HCT116 (cell line): ENCODE measurements around the gene GJA9. TPM values are rescaled to one million over a fixed set of nuclear protein-coding genes. Genes with fewer than 3 reads are reported as not detected.

Experiments used
- ATAC-seq: fragments of 200-7000 bp; cut with Tn5 transposase; 2 replicates; pipeline ENCODE4 v1.9.1; 2020; ENCODE audit warnings: mild to moderate bottlenecking, moderate library complexity
- BruUV-seq: library from RNA; stranded (reverse); fragments of 400-500 nt; replicated peaks from 2 replicates; lab custom pipeline; 2021; lab: Mats Ljungman, UMichigan
- CTCF ChIA-PET: fragments of 300-600 bp; sonication (Branson Sonifier 250); formaldehyde crosslinking; loops from one replicate; lab custom pipeline; 2021; ENCODE audit warnings: antibody characterized with exemption; lab: Charles Lee
- POLR2A ChIA-PET: fragments of 300-600, 350-600 bp; sonication (Branson Sonifier 250); formaldehyde crosslinking; loops from one replicate; lab custom pipeline; 2021; ENCODE audit warnings: antibody characterized with exemption; lab: Charles Lee
- RAD21 ChIA-PET, 2 experiments: fragments of 300-600 bp; sonication (Branson Sonifier 250); formaldehyde crosslinking; loops; one replicate each; lab custom pipeline; 2023; ENCODE audit warnings: low total read pairs in 2 of 2; ENCODE audit not compliant: uncharacterized antibody in 2 of 2, unreplicated experiment in 2 of 2, low non-redundant PET in 1 of 2; lab: Charles Lee
- DNase-seq: peaks from one replicate; pipeline ENCODE4 v3.0.0-alpha.2; 2010; ENCODE audit warnings: low read depth, low spot score
- H2AFZ ChIP-seq: fragments of 200-600 bp; shearing (Covaris generic), sonication (generic); 2 replicates; pipeline ENCODE4 v1.6.1; 2017; ENCODE audit warnings: low read depth, mixed run types, mixed read lengths, antibody characterized with exemption, low read length; ENCODE audit not compliant: poor library complexity, severe bottlenecking
- H3K27ac ChIP-seq: 2 replicates; pipeline ENCODE4 v1.5.1; 2012; ENCODE audit warnings: low read depth, low read length
- H3K27me3 ChIP-seq: fragments of 200-600 bp; sonication (generic); 2 replicates; pipeline ENCODE4 v1.6.1; 2016; ENCODE audit warnings: mixed run types, low read length, mixed read lengths; ENCODE audit not compliant: insufficient read depth
- H3K36me3 ChIP-seq, 2 experiments: fragments of 200-500 bp in 1 of 2; fragments of 200-600 bp in 1 of 2; sonication (Bioruptor generic) in 1 of 2; sonication (generic) in 1 of 2; 2 replicates each; pipeline versions ENCODE4 v1.5.1 to v1.6.1; 2014 to 2016; ENCODE audit warnings: low read length in 2 of 2, inconsistent platforms in 1 of 2, mixed read lengths in 1 of 2, mixed run types in 1 of 2; ENCODE audit not compliant: insufficient read depth in 2 of 2, control insufficient read depth in 1 of 2
- H3K4me1 ChIP-seq, 2 experiments: fragments of 200-600 bp in 1 of 2; sonication (generic) in 1 of 2; 2 replicates each; pipeline versions ENCODE4 v1.5.1 to v1.6.1; 2012 to 2017; ENCODE audit warnings: low read length in 2 of 2, inconsistent platforms in 1 of 2, mild to moderate bottlenecking in 1 of 2, mixed read lengths in 1 of 2, mixed run types in 1 of 2, moderate library complexity in 1 of 2; ENCODE audit not compliant: insufficient read depth in 2 of 2, control insufficient read depth in 1 of 2
- H3K4me2 ChIP-seq: fragments of 200-600 bp; sonication (generic); 2 replicates; pipeline ENCODE4 v1.6.1; 2017; ENCODE audit warnings: mixed run types, low read length, mixed read lengths
- H3K4me3 ChIP-seq, 2 experiments: fragments of 200-600 bp in 1 of 2; sonication (generic) in 1 of 2; replicated peaks in 1 of 2; 2 replicates each; pipeline ENCODE4 v1.5.1; 2011 to 2016; ENCODE audit warnings: low read length in 2 of 2, control low read depth in 1 of 2, low read depth in 1 of 2, mild to moderate bottlenecking in 1 of 2, mixed read lengths in 1 of 2, mixed run types in 1 of 2
- H3K79me2 ChIP-seq: fragments of 200-600 bp; sonication (generic); 2 replicates; pipeline ENCODE4 v1.6.1; 2017; ENCODE audit warnings: mild to moderate bottlenecking, mixed run types, low read length, moderate library complexity, mixed read lengths; ENCODE audit not compliant: insufficient read depth
- H3K9ac ChIP-seq: fragments of 200-600 bp; sonication (generic); 2 replicates; pipeline ENCODE4 v1.6.1; 2016; ENCODE audit warnings: low read length, mixed read lengths
- H3K9me2 ChIP-seq: fragments of 200-600 bp; sonication (generic), shearing (Covaris generic); 2 replicates; pipeline ENCODE4 v1.6.1; 2017; ENCODE audit warnings: mixed run types, mild to moderate bottlenecking, moderate library complexity; ENCODE audit not compliant: insufficient read depth
- H3K9me3 ChIP-seq, 2 experiments: fragments of 200-500 bp in 1 of 2; fragments of 200-600 bp in 1 of 2; sonication (Bioruptor generic) in 1 of 2; sonication (generic) in 1 of 2; 2 replicates each; pipeline ENCODE4 v1.6.1; 2014 to 2017; ENCODE audit warnings: low read length in 2 of 2, mixed read lengths in 2 of 2, inconsistent platforms in 1 of 2, low read depth in 1 of 2, mild to moderate bottlenecking in 1 of 2, mixed run types in 1 of 2, moderate library complexity in 1 of 2; ENCODE audit not compliant: control insufficient read depth in 1 of 2, insufficient read depth in 1 of 2
- H4K20me1 ChIP-seq: fragments of 200-600 bp; sonication (generic), shearing (Covaris generic); 2 replicates; pipeline ENCODE4 v1.6.1; 2017; ENCODE audit warnings: mixed run types, mild to moderate bottlenecking, moderate library complexity; ENCODE audit not compliant: insufficient read depth
- ATF3 ChIP-seq: IDR thresholded peaks from 2 replicates; pipeline ENCODE4 v1.6.1; 2012
- CBX3 ChIP-seq: IDR thresholded peaks from 2 replicates; pipeline ENCODE4 v1.6.1; 2012; ENCODE audit warnings: low read depth
- CEBPB ChIP-seq: IDR thresholded peaks from 2 replicates; pipeline ENCODE4 v1.6.1; 2012; ENCODE audit warnings: low read depth
- CTCF ChIP-seq, 3 experiments: fragments of 200-600 bp in 1 of 3; sonication (generic) in 1 of 3; IDR thresholded peaks in 2 of 3; conservative IDR thresholded peaks in 1 of 3; 2 replicates each; pipeline ENCODE4 v1.5.1; 2012 to 2017; ENCODE audit warnings: low read depth in 2 of 3, low read length in 2 of 3, antibody characterized with exemption in 1 of 3, borderline replicate concordance in 1 of 3, control low read depth in 1 of 3, mild to moderate bottlenecking in 1 of 3, mixed read lengths in 1 of 3, mixed run types in 1 of 3, moderate library complexity in 1 of 3; ENCODE audit not compliant: insufficient read depth in 1 of 3
- EGR1 ChIP-seq: IDR thresholded peaks from 2 replicates; pipeline ENCODE4 v1.6.1; 2012; ENCODE audit warnings: low read depth
- ELF1 ChIP-seq: IDR thresholded peaks from 2 replicates; pipeline ENCODE4 v1.6.1; 2012; ENCODE audit warnings: low read depth, borderline replicate concordance
- EZH2 ChIP-seq: fragments of 200-600 bp; sonication (generic); IDR thresholded peaks from 2 replicates; pipeline ENCODE4 v1.6.1; 2017; ENCODE audit warnings: antibody characterized with exemption, mixed run types
- FOSL1 ChIP-seq: IDR thresholded peaks from 2 replicates; pipeline ENCODE4 v1.6.1; 2012; ENCODE audit warnings: low read depth
- JUND ChIP-seq: IDR thresholded peaks from 2 replicates; pipeline ENCODE4 v1.6.1; 2012
- RAD21 ChIP-seq: IDR thresholded peaks from 2 replicates; pipeline ENCODE4 v1.6.1; 2012; ENCODE audit warnings: low read depth, mild to moderate bottlenecking
- SIN3A ChIP-seq: IDR thresholded peaks from 2 replicates; pipeline ENCODE4 v1.6.1; 2012; ENCODE audit warnings: low read depth
- SP1 ChIP-seq: IDR thresholded peaks from 2 replicates; pipeline ENCODE4 v1.6.1; 2012; ENCODE audit warnings: low read depth
- TCF7L2 ChIP-seq: IDR thresholded peaks from 2 replicates; pipeline ENCODE4 v1.7.0; 2011; ENCODE audit warnings: borderline replicate concordance, inconsistent platforms; ENCODE audit not compliant: insufficient read depth, insufficient read length; ENCODE audit errors: extremely low read depth
- ZBTB33 ChIP-seq: IDR thresholded peaks from 2 replicates; pipeline ENCODE4 v1.6.1; 2011; ENCODE audit warnings: mild to moderate bottlenecking, low read length, moderate library complexity; ENCODE audit not compliant: insufficient replicate concordance; ENCODE audit errors: extremely low read depth
- ZFX ChIP-seq: fragments of 450-650 bp; IDR thresholded peaks from 2 replicates; pipeline ENCODE4 v1.6.1; 2017
- intact Hi-C: fragments of 100-400 bp; cut with micrococcal nuclease; formaldehyde crosslinking; loops from 2 replicates; pipeline ENCODE4 v1.10.0; 2022
- total RNA-seq: library from RNA; stranded (reverse); gene quantifications from one replicate; pipeline ENCODE4 v1.2.1, GENCODE V29; 2021; ENCODE audit not compliant: unreplicated experiment
- TF ChIP-seq, protein P1 (sequence below): IDR thresholded peaks from 2 replicates; pipeline ENCODE4 v1.6.1; 2012

The GJA9 gene
- total RNA-seq, 1 experiment from 2014 or later = not detected

DNA sequence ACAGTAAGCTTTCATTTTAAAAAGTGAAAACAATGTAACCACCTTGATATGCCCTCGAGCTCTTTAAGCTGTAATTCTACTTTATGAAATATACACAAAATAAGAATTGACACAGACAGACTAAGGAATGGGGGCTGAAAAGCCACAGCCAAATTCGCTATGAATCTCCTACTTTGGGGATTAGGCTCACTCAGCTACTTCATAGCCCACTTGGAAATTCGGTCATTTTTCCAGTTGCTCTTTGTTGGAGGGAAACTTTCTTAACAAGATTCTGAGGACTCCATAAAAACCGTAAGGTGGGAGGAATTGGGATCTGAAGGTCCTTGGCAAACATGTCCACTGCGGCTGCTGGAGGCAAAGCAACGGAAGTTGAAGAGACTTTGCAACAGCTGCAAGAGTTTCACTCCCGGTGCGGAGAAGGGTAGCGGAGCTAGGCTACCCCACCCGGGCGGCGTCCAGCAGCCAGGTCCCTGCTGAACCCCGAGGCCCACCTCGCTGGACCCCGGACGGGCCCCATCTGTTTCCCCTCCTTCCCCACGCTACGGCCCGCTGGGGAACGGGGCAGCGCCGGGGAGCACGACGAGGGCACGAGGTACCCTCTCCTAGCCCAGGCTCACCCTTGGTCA is 8.9 kb downstream of the GJA9 start:
- BruUV-seq = no TSS peak

DNA sequence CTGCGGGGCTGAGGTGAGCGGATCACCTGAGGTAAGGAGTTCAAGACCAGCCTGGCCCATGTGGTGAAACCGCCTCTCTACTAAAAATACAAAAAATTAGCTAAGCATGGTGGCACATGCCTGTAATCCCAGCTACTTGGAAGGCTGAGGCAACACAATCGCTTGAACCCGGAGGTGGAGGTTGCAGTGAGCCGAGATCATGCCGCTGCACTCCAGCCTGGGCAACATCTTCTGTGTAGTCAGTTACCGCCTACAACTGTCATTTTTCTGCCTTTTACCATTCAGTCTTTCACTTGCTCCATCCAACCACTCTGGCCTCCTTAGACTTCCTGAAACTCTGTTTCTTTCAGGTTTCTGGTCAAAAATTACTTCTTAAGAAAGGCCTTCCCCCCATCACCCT is 10.4 kb downstream of the GJA9 start:
- no peak overlapping the region for H2AFZ ChIP-seq
- ChIA-PET POLR2A (no interaction called here), CTCF (no interaction called here), RAD21 (no interaction called here)
- peaks cover 19% of the 10 kb centered on the region for H3K79me2 ChIP-seq
- no peak overlapping the region for H3K4me2 ChIP-seq
- ATAC-seq (no peak), DNase-seq (no peak)
- no peaks in the 10 kb centered on the region for H3K9me3 ChIP-seq
- no peaks in the 10 kb centered on the region for H3K27me3 ChIP-seq
- no peak overlapping the region for H3K27ac ChIP-seq
- no peaks in the 10 kb centered on the region for H3K9me2 ChIP-seq
- no peaks in the 10 kb centered on the region for H4K20me1 ChIP-seq
- BruUV-seq = no TSS peak
- no peak overlapping the region for H3K4me3 ChIP-seq
- no peak overlapping the region for H3K9ac ChIP-seq
- intact Hi-C loops = loop anchor here (5.0 kb wide), 2 partner anchors 86 to 221 kb away; no protein-coding TSS in a partner anchor
- peaks cover 10 to 15% of the 10 kb centered on the region in 2 experiments; a peak in 3 of 4 replicates for H3K4me1 ChIP-seq
- peaks cover 0 to 6% of the 10 kb centered on the region in 2 experiments; a peak in 1 of 4 replicates for H3K36me3 ChIP-seq
- no peak for TF ChIP-seq ATF3
- no peak for TF ChIP-seq RAD21
- no peak for TF ChIP-seq EGR1
- no peak for TF ChIP-seq JUND
- TF ChIP-seq SIN3A = no peak
- TF ChIP-seq TCF7L2 = no peak
- TF ChIP-seq CTCF (IDR thresholded peaks at IDR 0.05 in 2 of 3, conservative IDR thresholded peaks at IDR 0.05 in 1 of 3; ENCODE audit: borderline replicate concordance in 1 of 3, insufficient read depth in 1 of 3, low read depth in 2 of 3, low read length in 2 of 3) = no peak
- TF ChIP-seq ELF1 = no peak
- no peak for TF ChIP-seq FOSL1
- TF ChIP-seq CBX3 = no peak
- no peak for TF ChIP-seq CEBPB
- TF ChIP-seq ZBTB33 = no peak
- no peak for TF ChIP-seq EZH2
- TF ChIP-seq ZFX = no peak

More for the DNA sequence above, 8.9 kb downstream of the GJA9 start:
- peak overlapping the region; percentile 80 for H3K4me2 ChIP-seq
- peak overlapping the region; percentile 28; the same call in 1 of the 2 replicates for H3K27ac ChIP-seq
- peaks cover 0 to 5% of the 10 kb centered on the region in 2 experiments; a peak in 1 of 4 replicates for H3K36me3 ChIP-seq
- no peaks in the 10 kb centered on the region for H4K20me1 ChIP-seq
- H3K4me1 ChIP-seq = peaks cover 10 to 15% of the 10 kb centered on the region in 2 experiments; a peak in 3 of 4 replicates
- RAD21 ChIA-PET = no interaction called here
- peak overlapping the region; percentile 68 for H3K9ac ChIP-seq
- intact Hi-C loops = loop anchor here (5.0 kb wide), 2 partner anchors 85 to 220 kb away; no protein-coding TSS in a partner anchor
- H3K9me3 ChIP-seq = no peaks in the 10 kb centered on the region
- CTCF ChIA-PET = no interaction called here
- POLR2A ChIA-PET = interaction anchor here (1.3 kb wide), 1 partner anchor 124 kb away, joined by 3 read pairs; no protein-coding TSS in a partner anchor
- TF ChIP-seq EGR1 = no peak
- TF ChIP-seq, protein P1, sequence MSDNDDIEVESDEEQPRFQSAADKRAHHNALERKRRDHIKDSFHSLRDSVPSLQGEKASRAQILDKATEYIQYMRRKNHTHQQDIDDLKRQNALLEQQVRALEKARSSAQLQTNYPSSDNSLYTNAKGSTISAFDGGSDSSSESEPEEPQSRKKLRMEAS = no peak
- TF ChIP-seq SP1 = no peak
- TF ChIP-seq FOSL1 = no peak
- no peak overlapping the region for H2AFZ ChIP-seq
- H3K27me3 ChIP-seq = no peaks in the 10 kb centered on the region
- no peaks in the 10 kb centered on the region for H3K9me2 ChIP-seq
- no peak for DNase-seq
- ATAC-seq = peak; percentile 15; the same call in 1 of the 2 replicates
- peak overlapping the region; percentile 88 to 93 for H3K4me3 ChIP-seq
- H3K79me2 ChIP-seq = peaks cover 18% of the 10 kb centered on the region
